Measurements from ENCODE around the gene LRGUK. TPM values are rescaled to one million over a fixed set of nuclear protein-coding genes. Genes with fewer than 3 reads are reported as not detected.

LRGUK gene
- polyA plus RNA-seq, 1 experiment, result not detected

GRCh38 chr7:134209322-134210015 is 82.3 kb downstream of the LRGUK start:
- no peak for TF ChIP-seq CTCF (IDR thresholded peaks at IDR 0.05; ENCODE audit: insufficient read depth, low read depth, low read length)
- no peaks in the 10 kb centered on the region for H3K27me3 ChIP-seq (ENCODE audit: control insufficient read depth, insufficient read depth, low read length)
- ChIA-PET CTCF (no interaction called here), POLR2A (no interaction called here)
- no peak overlapping the region for H3K4me3 ChIP-seq (ENCODE audit: low read depth, low read length)
- no peaks in the 10 kb centered on the region for H3K36me3 ChIP-seq (ENCODE audit: control insufficient read depth, insufficient read depth, low read length)
- DNase-seq (ENCODE audit: low read depth), result no peak

GRCh38 chr7:134210227-134210626 is 83.1 kb downstream of the LRGUK start:
- CTCF ChIA-PET, result no interaction called here
- Histone ChIP-seq H3K36me3 (ENCODE audit: control insufficient read depth, insufficient read depth, low read length) (no peaks in the 10 kb centered on the region), H3K4me3 (ENCODE audit: low read depth, low read length) (no peak overlapping the region), H3K27me3 (ENCODE audit: control insufficient read depth, insufficient read depth, low read length) (no peaks in the 10 kb centered on the region)
- no peak for DNase-seq (ENCODE audit: low read depth)
- POLR2A ChIA-PET, result no interaction called here
- TF ChIP-seq CTCF (IDR thresholded peaks at IDR 0.05; ENCODE audit: insufficient read depth, low read depth, low read length), result no peak

GRCh38 chr7:134210976-134211663 is 84.0 kb downstream of the LRGUK start:
- ChIA-PET POLR2A (no interaction called here), CTCF (no interaction called here)
- DNase-seq (ENCODE audit: low read depth), result no peak

GRCh38 chr7:134211817-134212216 is 84.7 kb downstream of the LRGUK start:
- TF ChIP-seq CTCF (IDR thresholded peaks at IDR 0.05; ENCODE audit: insufficient read depth, low read depth, low read length), result no peak
- DNase-seq (ENCODE audit: low read depth), result no peak
- H3K36me3 ChIP-seq (ENCODE audit: control insufficient read depth, insufficient read depth, low read length), result no peaks in the 10 kb centered on the region
- CTCF ChIA-PET, result no interaction called here
- H3K27me3 ChIP-seq (ENCODE audit: control insufficient read depth, insufficient read depth, low read length), result no peaks in the 10 kb centered on the region
- POLR2A ChIA-PET, result no interaction called here
- H3K4me3 ChIP-seq (ENCODE audit: low read depth, low read length), result no peak overlapping the region

More at GRCh38 chr7:134210976-134211663, 84.0 kb downstream of the LRGUK start:
- Histone ChIP-seq H3K27me3 (ENCODE audit: control insufficient read depth, insufficient read depth, low read length) (no peaks in the 10 kb centered on the region), H3K4me3 (ENCODE audit: low read depth, low read length) (no peak overlapping the region), H3K36me3 (ENCODE audit: control insufficient read depth, insufficient read depth, low read length) (no peaks in the 10 kb centered on the region)
- TF ChIP-seq CTCF (IDR thresholded peaks at IDR 0.05; ENCODE audit: insufficient read depth, low read depth, low read length), result no peak

GRCh38 chr7:134212576-134213546 is 85.7 kb downstream of the LRGUK start:
- no peaks in the 10 kb centered on the region for H3K36me3 ChIP-seq (ENCODE audit: control insufficient read depth, insufficient read depth, low read length)
- no peak overlapping the region for H3K4me3 ChIP-seq (ENCODE audit: low read depth, low read length)
- TF ChIP-seq CTCF (IDR thresholded peaks at IDR 0.05; ENCODE audit: insufficient read depth, low read depth, low read length), result no peak
- DNase-seq (ENCODE audit: low read depth), result no peak
- POLR2A ChIA-PET, result no interaction called here
- no peaks in the 10 kb centered on the region for H3K27me3 ChIP-seq (ENCODE audit: control insufficient read depth, insufficient read depth, low read length)
- CTCF ChIA-PET, result no interaction called here
